GM19372 (cell line): ENCODE results near the gene TGM6.

Source experiments
- ATAC-seq: cut with Tn5 transposase; IDR thresholded peaks from one replicate; pipeline ENCODE4 v1.9.1; 2021; ENCODE audit warnings: mild to moderate bottlenecking, low read depth, moderate library complexity; ENCODE audit not compliant: unreplicated experiment

Gene TGM6

DNA sequence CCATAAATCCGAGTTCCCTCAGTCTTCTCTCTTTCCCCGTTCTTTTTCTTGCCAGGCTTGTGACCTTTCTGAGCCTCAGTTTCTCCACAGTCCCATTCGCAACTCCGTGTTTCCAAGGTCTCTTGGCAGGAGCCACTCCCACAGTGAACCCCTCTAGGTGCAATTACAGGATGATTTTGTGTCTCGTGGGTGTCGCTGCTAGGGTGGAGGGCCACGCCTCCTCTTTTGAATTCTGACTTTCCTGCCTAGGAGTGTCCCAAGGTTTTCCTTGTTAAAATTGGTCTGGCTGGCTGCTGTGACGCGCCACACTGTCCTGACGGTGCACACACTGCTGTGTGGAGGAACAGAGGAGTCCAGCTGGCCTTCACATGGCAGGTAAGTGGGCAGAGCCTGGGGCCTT is at the start of gene TGM6:
Gene TGM6 (plus strand): TSS at position 301 of the 400 bp plus-strand sequence. CDS start 68 bp downstream, at position 369.
- no peak for ATAC-seq

DNA sequence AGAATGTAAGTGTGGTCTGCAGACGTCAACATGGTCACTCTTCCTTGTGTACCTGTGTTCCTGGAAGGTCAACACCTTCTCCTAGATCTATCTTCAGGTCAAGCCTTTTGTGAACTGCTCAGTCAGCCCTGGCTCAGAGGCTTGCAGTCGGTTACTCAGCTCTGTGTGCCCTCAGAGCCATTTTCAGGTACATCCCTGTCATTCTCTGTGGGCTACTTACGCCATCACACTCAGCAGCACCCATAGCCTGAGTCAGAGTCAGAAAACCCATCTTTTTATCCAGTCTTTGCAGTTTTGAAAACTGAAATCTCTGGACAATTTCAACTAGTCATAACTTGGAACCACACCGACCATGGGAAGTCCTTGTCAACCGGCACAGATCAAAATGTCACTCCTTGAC is 49.6 kb upstream of the TGM6 start:
- ATAC-seq: no peak

DNA sequence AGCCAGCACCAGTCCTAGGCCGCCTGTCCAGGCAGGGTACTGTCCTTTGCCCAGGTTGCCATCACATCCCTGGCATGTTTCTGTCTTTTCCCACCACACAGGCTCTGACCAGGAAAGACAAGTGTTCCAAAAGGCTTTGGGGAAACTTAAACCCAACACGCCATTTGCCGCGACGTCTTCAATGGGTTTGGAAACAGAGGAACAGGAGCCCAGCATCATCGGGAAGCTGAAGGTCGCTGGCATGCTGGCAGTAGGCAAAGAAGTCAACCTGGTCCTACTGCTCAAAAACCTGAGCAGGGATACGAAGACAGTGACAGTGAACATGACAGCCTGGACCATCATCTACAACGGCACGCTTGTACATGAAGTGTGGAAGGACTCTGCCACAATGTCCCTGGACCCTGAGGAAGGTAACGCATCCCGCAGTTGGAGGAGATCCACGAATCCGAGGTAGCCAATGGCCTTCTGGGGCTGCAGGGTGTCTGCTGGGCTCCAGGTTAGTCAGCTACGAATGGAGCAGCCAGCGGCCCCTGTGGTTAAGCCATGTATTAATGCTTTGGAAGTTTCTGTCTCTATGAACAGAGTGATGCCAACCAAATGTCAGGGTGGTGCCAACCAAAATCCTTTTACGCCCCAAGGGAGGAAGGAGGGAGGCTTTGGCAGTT is 48.7 kb upstream of the TGM6 start:
- no peak for ATAC-seq

DNA sequence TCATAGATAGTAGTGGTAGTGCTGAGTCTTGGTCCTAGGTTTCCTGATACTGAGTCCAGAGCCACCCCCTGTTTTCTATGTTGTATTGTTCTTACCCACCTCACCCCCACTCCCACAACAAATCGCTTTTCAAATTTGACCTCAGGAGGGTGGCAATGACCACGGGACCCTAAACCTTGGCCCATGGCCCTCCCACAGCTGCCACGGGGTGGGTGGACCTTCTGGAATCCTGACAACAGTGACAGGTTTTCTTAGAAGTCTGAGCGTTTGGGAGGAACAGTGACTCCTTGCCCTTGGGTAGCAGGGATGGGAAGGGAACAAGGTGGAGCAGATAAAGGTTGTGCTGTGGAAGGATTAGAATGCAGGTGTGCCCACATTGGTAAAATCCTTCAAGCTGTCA is 48.0 kb upstream of the TGM6 start:
- ATAC-seq: no peak

DNA sequence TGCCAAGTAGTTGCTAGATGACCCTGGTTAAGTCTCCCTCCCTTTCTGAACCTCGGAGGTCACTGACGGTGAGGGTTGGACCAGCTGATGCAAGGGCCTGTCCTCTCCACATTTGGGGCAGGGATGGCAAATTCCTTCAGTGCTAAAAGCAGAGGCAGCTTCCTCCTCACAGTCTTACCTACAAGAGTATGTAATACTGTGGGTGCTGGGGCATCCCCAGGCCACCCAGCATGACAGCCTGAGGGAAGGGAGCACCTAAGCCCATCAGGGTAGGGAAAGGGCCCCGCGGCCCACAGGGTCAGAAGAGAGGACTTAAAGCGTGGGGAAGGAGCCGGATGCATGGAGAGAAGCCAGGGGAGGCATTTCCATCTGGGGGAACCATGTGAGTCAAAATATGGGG is 46.9 kb upstream of the TGM6 start:
- no peak for ATAC-seq

DNA sequence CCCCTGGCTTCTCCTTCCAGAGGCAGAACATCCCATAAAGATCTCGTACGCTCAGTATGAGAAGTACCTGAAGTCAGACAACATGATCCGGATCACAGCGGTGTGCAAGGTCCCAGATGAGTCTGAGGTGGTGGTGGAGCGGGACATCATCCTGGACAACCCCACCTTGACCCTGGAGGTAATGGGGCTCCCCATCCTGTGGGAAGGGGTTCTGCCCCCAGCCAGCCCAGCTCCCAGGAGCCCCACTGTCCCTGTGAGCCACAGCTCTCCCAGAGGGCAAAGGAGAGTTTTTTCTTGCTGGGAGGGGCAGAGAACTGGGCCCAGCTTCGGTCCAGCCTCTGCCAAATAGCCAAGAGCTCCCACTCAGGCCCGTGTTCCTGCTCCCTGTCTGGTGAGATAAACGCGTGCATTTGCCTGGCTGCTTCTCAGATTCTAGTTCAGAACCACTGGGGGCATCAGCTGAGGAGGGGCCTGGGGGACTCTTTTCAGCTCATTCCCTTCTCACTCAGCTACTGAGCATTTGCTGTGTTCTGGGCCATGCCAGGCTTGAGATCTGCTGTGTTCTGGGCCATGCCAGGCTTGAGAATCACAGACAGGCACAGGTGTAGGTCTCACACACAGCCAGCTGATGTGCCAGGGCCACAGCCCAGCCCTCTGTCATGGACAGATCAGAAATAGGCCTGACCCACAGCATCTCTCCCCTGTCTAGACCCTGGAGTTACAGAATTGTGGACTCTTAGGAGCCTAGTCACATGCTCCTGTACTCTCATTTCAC is 45.4 kb upstream of the TGM6 start:
- ATAC-seq: no peak

DNA sequence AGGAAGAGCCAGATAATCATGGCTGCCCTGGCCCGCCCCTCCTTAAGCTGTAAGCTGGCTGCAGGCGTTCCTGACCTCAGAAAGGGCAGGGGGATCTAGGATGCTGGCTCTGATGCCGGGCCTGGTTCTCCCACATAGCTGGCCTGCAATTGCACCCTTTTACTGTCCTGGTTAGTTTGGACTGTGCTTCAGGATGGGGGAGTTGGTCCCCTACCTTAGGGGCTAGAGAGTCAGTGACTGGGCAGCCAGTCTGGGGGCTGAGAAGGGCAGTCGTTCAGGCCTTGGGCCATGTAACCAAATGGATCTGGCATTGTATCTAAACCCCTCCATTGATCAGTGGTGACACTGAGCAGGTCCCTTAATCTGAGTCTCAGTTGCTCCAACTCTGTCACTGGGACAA is 44.2 kb upstream of the TGM6 start:
- no peak for ATAC-seq

DNA sequence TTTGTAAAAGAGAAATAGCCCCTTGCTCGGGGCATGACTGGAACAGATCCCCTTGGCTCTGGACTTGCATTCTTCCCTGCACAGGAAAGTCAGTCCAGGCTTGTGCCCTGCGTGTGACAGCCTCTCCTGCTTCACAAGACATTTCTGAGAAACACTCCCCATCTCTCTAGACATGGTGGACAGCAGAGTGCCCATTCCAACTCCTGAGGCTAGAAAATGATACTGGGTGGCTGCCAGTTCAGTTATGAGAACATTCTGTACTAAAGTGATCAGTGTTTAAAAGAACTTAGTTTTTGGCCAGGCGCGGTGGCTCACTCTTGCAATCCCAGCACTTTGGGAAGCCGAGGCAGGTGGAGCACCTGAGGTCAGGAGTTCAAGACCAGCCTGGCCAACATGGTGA is 43.6 kb upstream of the TGM6 start:
- ATAC-seq: no peak

DNA sequence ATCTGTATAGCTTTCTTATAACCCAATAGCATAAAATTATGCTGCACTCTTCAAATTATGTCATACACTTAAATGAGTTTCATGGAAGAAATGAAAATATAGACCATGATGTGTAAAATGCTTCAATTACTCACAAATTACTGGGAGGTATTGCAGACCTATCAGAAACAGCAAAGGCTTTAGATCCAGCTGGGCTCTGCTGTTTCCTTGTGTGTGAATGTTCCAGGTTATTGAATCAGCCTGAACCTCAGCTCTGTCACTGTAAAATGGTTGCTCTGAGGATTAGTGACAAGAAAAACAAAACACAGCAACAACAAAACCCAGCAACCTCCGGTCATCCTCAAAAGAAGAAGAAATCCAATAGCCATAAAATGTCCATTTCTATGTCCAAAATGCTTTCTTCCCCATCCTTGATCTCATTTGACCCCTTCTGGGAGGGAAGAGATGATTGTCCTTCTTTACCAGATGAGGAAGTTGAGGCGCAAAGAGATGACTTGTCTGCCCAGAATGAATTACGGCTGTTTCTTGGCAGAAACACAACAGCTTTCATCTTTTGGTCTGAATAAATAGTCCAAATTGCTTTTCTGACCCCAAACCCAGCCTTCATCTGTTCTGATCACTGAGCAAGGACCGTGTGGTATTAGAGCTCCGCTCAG is 42.2 kb upstream of the TGM6 start:
- no peak for ATAC-seq

DNA sequence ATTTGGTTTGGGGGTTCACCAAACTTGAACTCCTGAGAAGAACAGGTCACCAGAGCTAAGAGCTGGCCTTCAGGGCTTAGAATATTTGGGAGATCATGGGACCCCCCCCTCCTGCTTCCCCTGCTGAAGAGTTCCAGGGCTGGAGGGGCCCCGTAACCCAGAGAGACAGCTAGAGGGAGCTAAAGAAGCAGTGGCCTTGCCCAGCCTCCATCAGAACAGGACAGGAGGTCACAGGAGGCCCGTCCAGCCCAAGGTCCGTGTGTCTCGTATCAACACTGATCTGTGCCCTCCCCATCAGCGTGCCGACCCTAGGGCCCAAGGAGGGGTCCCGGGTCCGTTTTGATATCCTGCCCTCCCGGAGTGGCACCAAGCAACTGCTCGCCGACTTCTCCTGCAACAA is 40.6 kb upstream of the TGM6 start:
- no peak for ATAC-seq

DNA sequence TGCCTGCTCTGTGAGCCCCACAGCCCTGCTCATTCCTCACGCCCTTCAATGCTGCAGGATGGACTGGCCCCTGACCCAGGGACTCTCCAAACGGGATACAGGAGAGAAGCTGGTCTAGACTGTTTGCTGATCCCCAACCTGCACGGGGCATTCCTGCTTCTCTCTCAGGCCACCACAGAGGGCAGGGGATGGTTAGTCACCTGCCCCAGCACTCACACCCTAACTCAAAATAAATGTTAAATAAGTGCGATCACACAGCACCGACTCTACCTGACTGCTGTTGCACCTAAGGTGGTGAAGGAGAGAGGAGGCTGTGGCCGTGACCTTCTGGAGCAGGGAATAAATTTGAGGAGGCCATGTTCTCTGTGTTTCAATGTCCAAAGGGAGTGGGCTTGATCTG is 39.9 kb upstream of the TGM6 start:
- ATAC-seq: no peak

DNA sequence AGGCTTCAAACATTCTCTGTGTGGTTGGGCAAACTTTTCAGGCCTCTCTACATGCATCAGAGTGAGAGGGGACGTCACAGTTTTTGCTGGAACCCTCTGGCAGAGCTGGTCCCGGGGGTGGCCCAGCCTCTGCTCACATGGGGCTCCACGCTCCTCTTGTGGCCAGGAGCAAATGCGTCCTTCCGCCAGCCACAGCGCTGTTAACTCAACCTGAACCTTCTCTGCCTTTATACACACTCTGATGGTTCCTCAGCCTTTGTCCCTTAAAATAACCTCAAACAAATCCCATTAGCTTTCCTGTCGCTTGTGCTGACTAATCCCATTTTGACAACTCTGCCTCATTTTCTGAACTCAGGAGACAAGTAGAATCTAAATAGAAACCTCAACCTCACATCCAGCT is 39.4 kb upstream of the TGM6 start:
- ATAC-seq: no peak

DNA sequence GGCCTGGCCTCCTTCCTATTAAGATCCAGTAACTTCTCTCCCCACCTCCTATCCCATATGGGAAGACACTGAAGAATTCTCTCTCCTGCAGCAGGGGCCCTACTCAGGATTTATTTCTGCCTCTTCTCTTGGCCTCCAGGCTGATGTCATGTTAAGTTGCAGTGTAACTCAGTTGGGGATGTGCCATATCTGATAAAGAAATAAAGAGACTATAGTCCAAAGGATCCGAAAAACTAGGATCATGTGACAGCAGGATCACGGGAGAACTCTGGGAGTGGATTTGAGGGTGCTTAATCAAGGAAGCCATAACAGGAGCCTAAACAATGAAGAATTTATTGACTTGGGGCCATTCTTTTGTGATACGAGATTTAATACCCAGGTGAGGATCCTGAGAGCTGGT is 38.5 kb upstream of the TGM6 start:
- no peak for ATAC-seq

DNA sequence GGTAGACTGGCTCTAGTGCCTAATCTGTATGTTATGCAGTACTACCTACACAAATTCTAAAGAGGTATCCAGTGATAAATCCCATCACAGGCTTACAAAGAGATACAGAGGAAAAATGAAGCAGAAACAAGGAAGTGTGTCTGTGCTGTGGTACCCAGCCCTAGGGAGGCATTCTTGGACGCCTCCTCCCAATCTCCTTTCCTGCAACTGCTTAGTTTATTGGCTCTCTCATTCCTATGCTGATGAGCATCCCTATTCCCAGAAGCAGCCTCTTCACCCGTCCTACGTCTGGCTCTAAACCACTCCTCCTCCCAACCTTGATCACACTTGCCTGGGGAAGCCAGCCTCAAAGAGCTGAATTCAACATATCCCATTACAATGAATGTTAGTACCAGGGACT is 34.5 kb upstream of the TGM6 start:
- no peak for ATAC-seq

DNA sequence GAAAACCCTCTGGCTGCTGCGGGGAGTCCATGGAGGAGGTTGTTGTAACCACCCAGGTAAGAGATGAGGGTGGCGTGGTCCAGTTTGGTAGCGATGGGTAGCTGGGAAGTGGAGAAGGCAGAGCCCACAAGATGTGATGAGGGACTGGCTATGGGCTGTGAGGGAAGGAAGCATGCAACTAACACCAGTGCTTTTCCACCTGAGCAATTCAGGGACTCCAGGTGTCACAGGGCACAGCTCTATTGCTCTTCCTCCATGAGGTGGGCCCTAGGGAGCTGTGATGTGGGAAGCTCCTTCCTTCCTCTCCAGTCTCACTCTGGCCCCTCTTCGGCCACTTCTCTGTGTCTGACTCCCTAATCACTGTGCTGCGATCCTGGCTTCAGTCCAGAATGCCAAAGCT is 32.4 kb upstream of the TGM6 start:
- no peak for ATAC-seq

DNA sequence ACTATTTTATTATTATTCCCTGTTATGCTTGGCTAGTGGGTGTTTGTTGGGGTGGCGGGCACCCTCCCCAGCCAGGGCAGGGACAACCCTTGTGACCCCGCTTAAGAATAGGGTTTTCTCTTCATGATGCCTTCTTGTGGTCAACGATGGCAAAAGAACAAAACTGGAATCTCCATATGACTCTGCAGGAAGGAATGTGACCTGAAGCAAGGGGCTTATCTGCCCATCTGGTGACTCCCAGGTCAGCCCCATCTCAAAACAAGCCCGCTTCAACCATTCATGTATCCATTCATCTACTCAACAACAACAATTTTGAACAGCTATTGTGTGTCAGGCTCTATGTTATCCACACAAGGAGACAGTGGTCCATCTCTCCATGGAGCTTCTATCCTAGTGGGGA is 30.9 kb upstream of the TGM6 start:
- no peak for ATAC-seq

DNA sequence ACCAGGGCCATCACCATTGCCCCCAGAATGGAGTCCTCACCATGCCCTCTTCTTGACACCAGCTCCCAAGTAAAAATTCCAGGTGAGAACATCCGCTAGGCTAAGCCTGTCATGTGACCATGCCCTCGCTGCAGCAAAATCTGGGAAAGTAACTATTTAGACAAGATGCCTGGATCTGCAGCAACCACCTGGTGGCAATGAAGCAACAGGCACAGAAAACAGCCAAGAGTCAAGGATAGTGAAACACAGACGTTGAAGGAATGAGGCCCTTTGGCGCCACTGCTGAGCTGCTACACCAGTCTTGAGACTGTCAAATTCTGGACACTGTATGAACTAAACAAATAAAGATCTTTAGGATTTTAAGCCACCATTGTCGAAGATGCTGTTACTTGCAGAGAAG is 30.1 kb upstream of the TGM6 start:
- no peak for ATAC-seq

DNA sequence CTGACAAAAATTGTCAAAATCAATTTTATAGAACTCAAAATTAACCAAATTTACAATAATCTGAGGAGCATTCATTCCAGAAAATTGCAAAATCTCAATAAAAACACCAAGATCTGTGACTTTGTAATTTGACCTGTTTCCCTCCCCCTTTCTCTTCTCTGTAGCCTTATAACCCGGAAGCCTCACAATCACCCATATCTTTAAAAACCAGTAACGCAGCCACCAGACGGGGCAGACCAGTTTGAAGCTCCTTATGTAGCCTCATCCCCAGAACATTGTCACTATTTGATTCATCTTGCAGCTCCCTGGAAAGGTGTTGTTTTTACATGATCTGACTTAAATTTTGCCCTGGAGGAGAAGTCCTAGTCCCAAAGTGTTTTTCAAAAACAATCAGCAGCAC is 27.5 kb upstream of the TGM6 start:
- ATAC-seq: no peak

DNA sequence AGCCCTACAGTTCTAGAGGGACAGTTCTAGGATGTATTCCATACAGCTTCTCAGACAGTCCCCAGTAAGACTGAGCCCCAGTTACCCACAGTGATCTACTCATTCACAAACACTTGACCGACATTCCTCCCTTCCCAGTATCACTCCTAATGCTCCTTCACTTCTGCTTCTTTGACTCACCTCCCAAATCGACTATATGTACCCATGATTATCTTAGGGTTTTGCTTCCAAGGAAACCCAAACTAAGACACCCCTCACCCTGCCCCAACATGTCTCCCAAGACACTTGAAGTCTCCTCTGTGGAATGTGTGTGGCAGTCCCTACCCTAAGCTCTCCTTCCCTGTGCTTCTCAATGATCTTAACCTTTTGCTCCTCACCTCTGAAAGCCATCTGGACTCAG is 23.6 kb upstream of the TGM6 start:
- ATAC-seq: no peak

DNA sequence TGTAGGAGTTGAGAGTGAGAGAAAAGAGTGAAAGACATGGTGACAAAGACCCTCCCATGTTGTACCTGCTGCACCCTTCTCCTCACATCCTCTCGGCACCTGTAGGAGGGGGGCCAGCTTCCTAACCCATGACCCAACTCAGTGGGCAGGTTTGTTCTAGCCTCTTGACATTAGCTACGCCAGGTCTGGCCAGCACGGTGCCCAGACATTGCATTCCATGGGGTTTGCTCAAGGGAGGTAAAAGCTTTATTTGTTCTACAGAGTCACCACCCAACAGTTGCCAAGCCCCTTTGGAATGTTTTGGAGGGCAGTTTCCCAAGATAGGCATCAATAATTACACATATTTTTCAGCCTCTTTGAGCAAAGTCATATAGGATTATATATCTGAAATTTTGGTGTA is 22.7 kb upstream of the TGM6 start:
- no peak for ATAC-seq

DNA sequence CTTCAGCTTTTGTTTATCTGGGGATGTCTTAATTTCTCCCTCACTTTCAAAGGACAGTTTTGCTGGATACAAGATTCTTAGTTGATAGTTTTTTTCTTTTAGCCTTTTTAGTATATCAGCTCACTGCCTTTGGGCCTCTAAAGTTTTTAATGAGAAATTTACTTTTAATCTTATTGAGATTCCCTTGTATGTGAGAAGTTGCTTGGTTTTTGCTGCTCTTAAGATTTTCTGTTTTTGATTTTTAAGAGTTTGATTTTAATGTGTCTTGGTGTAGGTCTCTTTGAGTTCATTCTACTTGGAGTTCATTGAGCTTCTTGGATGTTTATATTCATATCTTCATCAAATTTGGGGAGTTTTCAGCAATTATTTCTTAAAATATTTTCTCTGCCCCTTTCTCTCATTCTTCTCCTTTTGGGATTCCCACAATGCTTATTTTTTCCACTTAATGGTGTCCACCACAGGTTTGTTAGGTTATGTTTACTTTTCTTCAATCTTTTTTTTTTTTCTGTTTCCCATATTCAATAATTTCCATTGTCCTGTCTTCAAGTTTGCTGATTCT is 19.6 kb upstream of the TGM6 start:
- no peak for ATAC-seq

DNA sequence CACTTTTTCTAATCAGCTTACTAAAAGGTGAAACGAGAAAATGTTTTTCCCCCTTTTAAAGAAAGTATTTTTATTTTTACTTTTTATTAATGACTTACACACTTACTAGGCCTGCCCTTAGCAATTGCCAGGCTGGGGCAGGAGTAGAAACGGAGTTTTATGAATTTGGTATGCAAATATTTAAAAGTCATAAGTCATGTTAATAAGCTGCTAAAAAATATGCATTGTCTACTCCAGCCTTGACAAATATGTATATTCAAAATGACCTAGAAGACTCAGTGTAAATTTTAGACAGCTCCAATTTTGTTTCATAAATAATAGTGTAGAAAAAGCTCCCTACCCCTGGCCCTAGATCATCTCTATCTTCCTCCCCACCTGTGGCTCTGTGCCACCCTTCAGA is 17.5 kb upstream of the TGM6 start:
- no peak for ATAC-seq
